Right cardiac atrium (tissue), 5 donors: ENCODE results near the gene CHRNA5. TPM values are rescaled to one million over a fixed set of nuclear protein-coding genes. Genes with fewer than 3 reads are reported as not detected.
"Not testable (repeated sequence)": the region's sequence is repeated elsewhere in the genome, so short reads cannot be mapped to it uniquely, and the experiment has no call there.

Experiments used
- ATAC-seq, 2 donors: fragments of 200-7000 bp; cut with Tn5 transposase; one replicate each; pipeline versions ENCODE4 v1.8.0 to v1.9.1; 2020; ENCODE audit warnings: moderate library complexity in 2 of 2, mild to moderate bottlenecking in 1 of 2
- DNase-seq, 3 donors: peaks; one replicate each; pipeline ENCODE4 v3.0.0-alpha.2; 2020
- H3K27ac ChIP-seq: one replicate; pipeline ENCODE4 v1.5.1; 2013; ENCODE audit warnings: mild to moderate bottlenecking, low read length, control low read depth, moderate library complexity
- H3K27me3 ChIP-seq: one replicate; pipeline ENCODE4 v1.6.1; 2013; ENCODE audit not compliant: control insufficient read depth, insufficient read depth
- H3K4me1 ChIP-seq: one replicate; pipeline ENCODE4 v1.6.1; 2013; ENCODE audit warnings: low read length; ENCODE audit not compliant: control insufficient read depth, insufficient read depth
- H3K4me3 ChIP-seq: one replicate; pipeline ENCODE4 v1.5.1; 2013; ENCODE audit warnings: low read length, control low read depth
- H3K9me3 ChIP-seq: one replicate; pipeline ENCODE4 v1.6.1; 2013; ENCODE audit warnings: low read length; ENCODE audit not compliant: control insufficient read depth
- WGBS: extraction: QIAGEN DNeasy Blood & Tissue Kit; methylation state at CpG from one replicate; pipeline ENCODE4 v1.1.7; 2013; 5-methylcytosine and 5-hydroxymethylcytosine counted together
- intact Hi-C, 4 donors: fragments of 100-400 bp; cut with DNase I; formaldehyde crosslinking; loops; one replicate each; pipeline versions ENCODE4 v1.11.0 to v1.14.0; 2022 to 2023
- polyA plus RNA-seq: library from polyadenylated mRNA; stranded (reverse); fragments of 200-250 nt; gene quantifications from one replicate; pipeline ENCODE4 v1.2.3, GENCODE V29; 2013
- total RNA-seq, 4 donors: library from RNA; stranded (reverse); fragmentation: NEBNext Ultra II Directional; extraction: Animal tissue kit (Norgen Biotek cat#: 25700); gene quantifications; one replicate each; pipeline ENCODE4 v1.2.1, GENCODE V29; 2021
- donor health status: healthy with polysubstance abuse.
- donor health status: DM: no; HTN: yes; CAD: no.
- donor health status: DM: no; HTN: no; CAD: no.
- donor health status: DM: no; HTN: yes; CAD: no; lungs with severe emphysema.
- donor health status: DM: yes; HTN: yes; CAD: no.

The CHRNA5 gene
- total and polyA plus RNA-seq, 5 donors = 0.68 to 4.0 (median 2.2) TPM

- intact Hi-C loops = no loop called here
- Histone ChIP-seq H3K27me3 (no peaks in the 10 kb centered on the region), H3K9me3 (no peaks in the 10 kb centered on the region), H3K27ac (peak overlapping the region; percentile 95), H3K4me3 (peak overlapping the region; percentile 61), H3K4me1 (peaks cover 2% of the 10 kb centered on the region)
- ATAC-seq (no peak), DNase-seq (no peak)
- 4% methylated on average over 17 of the region's 17 CpGs for WGBS
These were observed 24.2 kb upstream of the CHRNA5 start for GRCh38 chr15:78540871-78541743.

- Histone ChIP-seq H3K4me3 (peak overlapping the region; percentile 61), H3K4me1 (peaks cover 2% of the 10 kb centered on the region), H3K9me3 (no peaks in the 10 kb centered on the region), H3K27ac (no peak overlapping the region), H3K27me3 (no peaks in the 10 kb centered on the region)
- WGBS = 34% methylated on average over 1 of the region's 1 CpG
- ATAC-seq = no peak
- no peak for DNase-seq
- intact Hi-C loops = no loop called here
These were observed 23.6 kb upstream of the CHRNA5 start for GRCh38 chr15:78541744-78542034.

- intact Hi-C loops = no loop called here
These were observed 22.7 kb upstream of the CHRNA5 start for GRCh38 chr15:78542647-78543046.

GRCh38 chr15:78550194-78550593 lies 15.1 kb upstream of the CHRNA5 start:
- intact Hi-C loops = no loop called here
- H3K4me1 ChIP-seq = no peaks in the 10 kb centered on the region
- H3K27me3 ChIP-seq = no peaks in the 10 kb centered on the region
- no peak for ATAC-seq
- 73% methylated on average over 6 of the region's 6 CpGs for WGBS
- H3K27ac ChIP-seq = no peak overlapping the region
- H3K9me3 ChIP-seq = no peaks in the 10 kb centered on the region
- DNase-seq = no peak
- H3K4me3 ChIP-seq = no peak overlapping the region

More at GRCh38 chr15:78542647-78543046, 22.7 kb upstream of the CHRNA5 start:
- no peak overlapping the region for H3K27ac ChIP-seq
- 95% methylated on average over 3 of the region's 3 CpGs for WGBS
- H3K4me1 ChIP-seq = peaks cover 2% of the 10 kb centered on the region
- DNase-seq (no peak), ATAC-seq (no peak)
- H3K4me3 ChIP-seq = no peak overlapping the region
- H3K9me3 ChIP-seq = no peaks in the 10 kb centered on the region
- no peaks in the 10 kb centered on the region for H3K27me3 ChIP-seq

- no peak for ATAC-seq
- Histone ChIP-seq H3K4me3 (no peak overlapping the region), H3K27ac (no peak overlapping the region)
These were observed 14.5 kb upstream of the CHRNA5 start for GRCh38 chr15:78550815-78551214.

GRCh38 chr15:78551902-78552301 lies 13.4 kb upstream of the CHRNA5 start:
- Histone ChIP-seq H3K4me3 (no peak overlapping the region), H3K4me1 (no peaks in the 10 kb centered on the region), H3K27ac (no peak overlapping the region), H3K27me3 (no peaks in the 10 kb centered on the region), H3K9me3 (no peaks in the 10 kb centered on the region)
- 84% methylated on average over 5 of the region's 5 CpGs for WGBS
- ATAC-seq (no peak), DNase-seq (no peak)
- intact Hi-C loops = no loop called here

More at GRCh38 chr15:78550815-78551214, 14.5 kb upstream of the CHRNA5 start:
- Histone ChIP-seq H3K4me1 (no peaks in the 10 kb centered on the region), H3K9me3 (no peaks in the 10 kb centered on the region), H3K27me3 (no peaks in the 10 kb centered on the region)
- DNase-seq = no peak
- WGBS = 82% methylated on average over 3 of the region's 3 CpGs
- intact Hi-C loops = no loop called here

GRCh38 chr15:78552597-78552996 lies 12.7 kb upstream of the CHRNA5 start:
- H3K4me1 ChIP-seq = no peaks in the 10 kb centered on the region
- no peak for DNase-seq
- H3K9me3 ChIP-seq = no peaks in the 10 kb centered on the region
- 41% methylated on average over 5 of the region's 5 CpGs for WGBS
- ATAC-seq = no peak
- intact Hi-C loops = no loop called here
- no peak overlapping the region for H3K4me3 ChIP-seq
- no peaks in the 10 kb centered on the region for H3K27me3 ChIP-seq
- no peak overlapping the region for H3K27ac ChIP-seq

- WGBS = 90% methylated on average over 10 of the region's 10 CpGs
- H3K4me3 ChIP-seq, H3K9me3 ChIP-seq, ATAC-seq, H3K4me1 ChIP-seq, H3K27me3 ChIP-seq, DNase-seq, H3K27ac ChIP-seq, intact Hi-C loops: not testable (repeated sequence)
These were observed 5.1 kb upstream of the CHRNA5 start for GRCh38 chr15:78560201-78560600.

- Histone ChIP-seq H3K9me3 (no peaks in the 10 kb centered on the region), H3K4me1 (no peaks in the 10 kb centered on the region), H3K27ac (no peak overlapping the region), H3K27me3 (no peaks in the 10 kb centered on the region), H3K4me3 (no peak overlapping the region)
- ATAC-seq = no peak
- 82% methylated on average over 5 of the region's 5 CpGs for WGBS
- DNase-seq = no peak
- intact Hi-C loops = no loop called here
These were observed 3.8 kb upstream of the CHRNA5 start for GRCh38 chr15:78561490-78561889.

- no peak overlapping the region for H3K4me3 ChIP-seq
- intact Hi-C loops = no loop called here
- no peaks in the 10 kb centered on the region for H3K27me3 ChIP-seq
- ATAC-seq = no peak
- no peaks in the 10 kb centered on the region for H3K4me1 ChIP-seq
- no peak for DNase-seq
- no peaks in the 10 kb centered on the region for H3K9me3 ChIP-seq
- 89% methylated on average over 2 of the region's 2 CpGs for WGBS
- H3K27ac ChIP-seq = no peak overlapping the region
These were observed 2.2 kb upstream of the CHRNA5 start for GRCh38 chr15:78563092-78563491.

- peak overlapping the region; percentile 57 for H3K4me3 ChIP-seq
- DNase-seq (peak in 1 of 3 donors; percentile 38), ATAC-seq (peak; percentile 18 to 27)
- no peaks in the 10 kb centered on the region for H3K4me1 ChIP-seq
- intact Hi-C loops = no loop called here
- WGBS = 52% methylated on average over 11 of the region's 11 CpGs
- no peaks in the 10 kb centered on the region for H3K27me3 ChIP-seq
- H3K9me3 ChIP-seq = no peaks in the 10 kb centered on the region
- no peak overlapping the region for H3K27ac ChIP-seq
These were observed 600 bp upstream of the CHRNA5 start for GRCh38 chr15:78564743-78565096.
